ENCODE data around the gene ATP1A2.

GRCh38 chr1:160098852-160099561, 16.6 kb upstream of the ATP1A2 start:
- no peak for TF ChIP-seq CTCF (IDR thresholded peaks at IDR 0.05)
- TF ChIP-seq EZH2 (IDR thresholded peaks at IDR 0.05; ENCODE audit: borderline replicate concordance, insufficient read depth, low read depth, low read length, poor library complexity, severe bottlenecking), result no peak
